GM18498 (cell line): Measurements from ENCODE around the gene SS18L1.

Experiments used
- ATAC-seq: cut with Tn5 transposase; IDR thresholded peaks from one replicate; pipeline ENCODE4 v1.9.1; 2021; ENCODE audit warnings: mild to moderate bottlenecking, moderate library complexity; ENCODE audit not compliant: unreplicated experiment

The SS18L1 gene

GRCh38 chr20:62119591-62120364, 23.8 kb upstream of the SS18L1 start:
- ATAC-seq, result no peak

- no peak for ATAC-seq
Measured at GRCh38 chr20:62120365-62120762, 23.2 kb upstream of the SS18L1 start.

- ATAC-seq, result peak; percentile 14
Measured at GRCh38 chr20:62120990-62121775, 22.4 kb upstream of the SS18L1 start.

- peak; percentile 77 for ATAC-seq
Measured at GRCh38 chr20:62121776-62122653, 21.6 kb upstream of the SS18L1 start, which contains the start of gene LSM14B. LSM14B (plus strand) TSS chr20:62122475; CDS start chr20:62122667, 192 bp downstream.

- ATAC-seq, result peak; percentile 22
Measured at GRCh38 chr20:62122654-62123449, 20.7 kb upstream of the SS18L1 start.

GRCh38 chr20:62123450-62124118, 20.0 kb upstream of the SS18L1 start:
- ATAC-seq, result no peak

GRCh38 chr20:62126141-62126540, 17.4 kb upstream of the SS18L1 start:
- ATAC-seq, result no peak

GRCh38 chr20:62127799-62128198, 15.8 kb upstream of the SS18L1 start:
- ATAC-seq, result no peak

GRCh38 chr20:62128502-62128901, 15.1 kb upstream of the SS18L1 start:
- no peak for ATAC-seq

GRCh38 chr20:62129731-62130531, 13.6 kb upstream of the SS18L1 start:
- ATAC-seq, result no peak

- no peak for ATAC-seq
Measured at GRCh38 chr20:62131560-62132320, 11.8 kb upstream of the SS18L1 start.

- ATAC-seq, result no peak
Measured at GRCh38 chr20:62132421-62132820, 11.1 kb upstream of the SS18L1 start.

- no peak for ATAC-seq
Measured at GRCh38 chr20:62133051-62133845, 10.3 kb upstream of the SS18L1 start.

- ATAC-seq, result no peak
Measured at GRCh38 chr20:62133864-62134263, 9.7 kb upstream of the SS18L1 start.

- ATAC-seq, result no peak
Measured at GRCh38 chr20:62134735-62135231, 8.8 kb upstream of the SS18L1 start.

GRCh38 chr20:62135573-62136266, 7.8 kb upstream of the SS18L1 start:
- ATAC-seq, result no peak
